Hepatocyte (in vitro differentiated cells): ENCODE data around the gene CUX1.

Experiments
- CTCF ChIP-seq: fragments of 200-600 bp; sonication (generic); IDR thresholded peaks from 2 replicates; pipeline ENCODE4 v1.5.1; 2016; ENCODE audit warnings: antibody characterized with exemption, mild to moderate bottlenecking; ENCODE audit not compliant: poor library complexity
- EZH2phosphoT487 ChIP-seq: fragments of 200-600 bp; sonication (generic); IDR thresholded peaks from one replicate; pipeline ENCODE4 v1.6.1; 2018; ENCODE audit warnings: antibody characterized with exemption, mild to moderate bottlenecking, low read depth, moderate library complexity; ENCODE audit not compliant: unreplicated experiment, severe bottlenecking

- no peak for TF ChIP-seq EZH2phosphoT487
- TF ChIP-seq CTCF, result no peak
These were observed 67.5 kb downstream of the CUX1 start for GRCh38 chr7:101884671-101885596.
